ENCODE results near the gene PABPN1L. TPM values are rescaled to one million over a fixed set of nuclear protein-coding genes. Genes with fewer than 3 reads are reported as not detected.
A peak's percentile ranks its signal among the peaks of the same experiment; 100 is the strongest.

Gene PABPN1L
- total RNA-seq, 1 donor from 2014 or later, result 0.67 TPM

- H3K27ac Mint-ChIP-seq, result no peak overlapping the region
- intact Hi-C loops (cut with micrococcal nuclease), result no loop called here
- H3K36me3 Mint-ChIP-seq (ENCODE audit: low read depth), result peaks cover 39% of the 10 kb centered on the region
- ATAC-seq (ENCODE audit: low read depth) (no peak), DNase-seq (no peak)
- no peaks in the 10 kb centered on the region for H3K9me3 Mint-ChIP-seq
- CTCF ChIA-PET, result no interaction called here
- no peak for TF ChIP-seq CTCF (IDR thresholded peaks at IDR 0.05)
- no peaks in the 10 kb centered on the region for H3K27me3 Mint-ChIP-seq
- H3K4me1 Mint-ChIP-seq, result peaks cover 50% of the 10 kb centered on the region
- no peak overlapping the region for H3K4me3 Mint-ChIP-seq
- POLR2A ChIA-PET, result interaction anchor here (0.6 kb wide), 1 partner anchor 182 kb away, joined by 7 read pairs; no protein-coding TSS in a partner anchor
These were observed 46.6 kb upstream of the PABPN1L start for GRCh38 chr16:88913001-88913612.

- H3K27ac Mint-ChIP-seq, result no peak overlapping the region
- ATAC-seq (ENCODE audit: low read depth), result no peak
- H3K4me3 Mint-ChIP-seq, result no peak overlapping the region
- H3K36me3 Mint-ChIP-seq (ENCODE audit: low read depth), result peaks cover 39% of the 10 kb centered on the region
- DNase-seq, result no peak
- ChIA-PET CTCF (no interaction called here), POLR2A (no interaction called here)
- H3K9me3 Mint-ChIP-seq, result no peaks in the 10 kb centered on the region
- H3K27me3 Mint-ChIP-seq, result no peaks in the 10 kb centered on the region
- intact Hi-C loops (cut with micrococcal nuclease), result no loop called here
- peaks cover 53% of the 10 kb centered on the region for H3K4me1 Mint-ChIP-seq
- TF ChIP-seq CTCF (IDR thresholded peaks at IDR 0.05), result no peak
These were observed 46.1 kb upstream of the PABPN1L start for GRCh38 chr16:88912556-88912955.

DNA sequence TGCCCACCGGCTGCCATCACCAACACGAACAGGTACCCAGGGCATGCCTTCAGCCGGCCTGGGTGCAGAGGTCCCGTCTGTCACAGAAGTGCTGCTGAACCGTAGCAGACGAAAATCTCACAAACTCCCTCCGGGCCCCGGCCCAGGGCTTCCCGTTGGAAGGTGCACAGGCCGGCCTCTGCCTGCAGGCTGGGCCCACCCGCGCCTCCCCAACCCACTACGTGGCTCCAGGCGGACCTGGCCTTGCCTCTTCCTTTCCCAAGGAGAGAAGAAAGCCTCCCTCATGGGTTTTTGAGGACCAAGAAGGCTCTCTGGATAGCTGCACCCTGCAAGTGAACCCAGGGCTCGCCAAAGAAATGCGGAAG is 45.5 kb upstream of the PABPN1L start:
- Mint-ChIP-seq H3K9me3 (no peaks in the 10 kb centered on the region), H3K4me1 (peaks cover 52% of the 10 kb centered on the region), H3K4me3 (no peak overlapping the region), H3K27me3 (no peaks in the 10 kb centered on the region), H3K36me3 (ENCODE audit: low read depth) (peaks cover 39% of the 10 kb centered on the region), H3K27ac (no peak overlapping the region)
- CTCF ChIA-PET, result no interaction called here
- ATAC-seq (ENCODE audit: low read depth), result no peak
- no peak for TF ChIP-seq CTCF (IDR thresholded peaks at IDR 0.05)
- POLR2A ChIA-PET, result interaction anchor here (0.5 kb wide), 1 partner anchor 150 kb away, joined by 3 read pairs; no protein-coding TSS in a partner anchor
- no peak for DNase-seq
- intact Hi-C loops (cut with micrococcal nuclease), result no loop called here

DNA sequence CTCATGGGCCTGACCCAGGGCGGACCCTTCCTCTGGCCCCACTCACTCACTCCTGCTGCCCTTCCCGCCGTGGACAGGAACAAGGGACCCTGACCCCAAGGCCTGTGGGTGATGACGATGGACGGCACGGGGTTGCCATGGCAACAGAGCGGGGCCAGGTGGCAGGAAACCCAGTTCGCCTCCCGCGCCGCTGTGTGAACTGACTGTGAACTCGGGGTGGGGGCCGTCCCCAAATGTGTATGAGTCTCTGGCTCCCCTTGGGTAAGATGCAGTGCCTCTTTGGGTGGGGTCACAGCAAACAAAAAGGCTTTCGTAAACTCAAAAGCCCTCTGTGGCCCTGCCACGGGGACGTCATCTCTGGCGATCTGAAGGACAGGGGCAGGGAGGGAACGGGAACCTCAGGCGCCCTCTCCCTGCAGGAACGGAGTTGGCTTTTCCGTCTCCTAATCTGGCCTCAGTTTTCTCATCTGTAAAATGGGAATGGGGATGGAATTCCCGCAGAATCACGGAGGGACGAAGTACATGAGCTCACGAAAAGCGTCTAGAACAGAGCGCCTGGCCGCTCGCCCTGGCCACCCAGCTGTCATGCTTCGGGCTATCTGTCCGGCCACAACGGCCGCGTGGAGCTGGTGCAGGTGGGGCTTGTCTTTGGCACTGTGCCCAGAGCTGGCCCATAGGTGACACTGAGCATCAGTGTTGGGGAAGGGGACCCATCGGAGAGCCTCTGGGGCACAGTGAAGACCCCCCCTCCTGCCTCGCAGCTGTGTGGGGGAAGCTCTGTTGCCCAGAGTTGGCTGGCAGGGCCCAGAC is 44.9 kb upstream of the PABPN1L start:
- intact Hi-C loops (cut with micrococcal nuclease), result no loop called here

More for the DNA sequence above, 44.9 kb upstream of the PABPN1L start:
- ChIA-PET CTCF (no interaction called here), POLR2A (interaction anchor here (0.5 kb wide), 1 partner anchor 149 kb away, joined by 3 read pairs; no protein-coding TSS in a partner anchor)
- Mint-ChIP-seq H3K36me3 (ENCODE audit: low read depth) (peaks cover 38% of the 10 kb centered on the region), H3K4me3 (no peak overlapping the region), H3K27me3 (no peaks in the 10 kb centered on the region), H3K4me1 (peaks cover 49% of the 10 kb centered on the region), H3K9me3 (no peaks in the 10 kb centered on the region), H3K27ac (peak overlapping the region; percentile 35)
- DNase-seq, result no peak
- ATAC-seq (ENCODE audit: low read depth), result peak; percentile 55
- no peak for TF ChIP-seq CTCF (IDR thresholded peaks at IDR 0.05)
